HG03280 (cell line): ENCODE data around the gene ABCA6.

ENCODE experiments used
- ATAC-seq: cut with Tn5 transposase; IDR thresholded peaks from one replicate; pipeline ENCODE4 v1.9.1; 2021; ENCODE audit warnings: mild to moderate bottlenecking, moderate library complexity; ENCODE audit not compliant: unreplicated experiment

Gene ABCA6

GRCh38 chr17:69143683-69144231, 2.1 kb upstream of the ABCA6 start:
- ATAC-seq = no peak

- ATAC-seq = no peak
Measured at GRCh38 chr17:69143151-69143550, 1.5 kb upstream of the ABCA6 start.

- no peak for ATAC-seq
Measured at GRCh38 chr17:69142175-69142802, 594 bp upstream of the ABCA6 start.

GRCh38 chr17:69134112-69134511, 7.6 kb downstream of the ABCA6 start:
- ATAC-seq = no peak

- no peak for ATAC-seq
Measured at GRCh38 chr17:69130627-69131296, 10.9 kb downstream of the ABCA6 start.

GRCh38 chr17:69123626-69124025, 18.1 kb downstream of the ABCA6 start:
- no peak for ATAC-seq

- no peak for ATAC-seq
Measured at GRCh38 chr17:69122065-69122464, 19.6 kb downstream of the ABCA6 start.

- peak; percentile 38 for ATAC-seq
Measured at GRCh38 chr17:69117855-69118784, 23.6 kb downstream of the ABCA6 start.

GRCh38 chr17:69111794-69112193, 29.9 kb downstream of the ABCA6 start:
- no peak for ATAC-seq

- ATAC-seq = no peak
Measured at GRCh38 chr17:69105907-69106730, 35.6 kb downstream of the ABCA6 start.

- no peak for ATAC-seq
Measured at GRCh38 chr17:69103557-69104233, 38.0 kb downstream of the ABCA6 start.

GRCh38 chr17:69098625-69099024, 43.1 kb downstream of the ABCA6 start:
- no peak for ATAC-seq

- ATAC-seq = no peak
Measured at GRCh38 chr17:69096541-69096940, 45.2 kb downstream of the ABCA6 start.

GRCh38 chr17:69093995-69094394, 47.7 kb downstream of the ABCA6 start:
- no peak for ATAC-seq

GRCh38 chr17:69093279-69093789, 48.4 kb downstream of the ABCA6 start:
- no peak for ATAC-seq

GRCh38 chr17:69090365-69090764, 51.3 kb downstream of the ABCA6 start:
- ATAC-seq = no peak

- no peak for ATAC-seq
Measured at GRCh38 chr17:69088643-69089200, 53.0 kb downstream of the ABCA6 start.

- no peak for ATAC-seq
Measured at GRCh38 chr17:69086641-69087040, 55.1 kb downstream of the ABCA6 start.

- no peak for ATAC-seq
Measured at GRCh38 chr17:69084911-69085310, 56.8 kb downstream of the ABCA6 start.
